Keratinocyte (primary cell): ENCODE data around the gene RC3H1. TPM values are rescaled to one million over a fixed set of nuclear protein-coding genes. Genes with fewer than 3 reads are reported as not detected.

Experiments
- DNase-seq: peaks from one replicate; pipeline ENCODE4 v3.0.0-alpha.2; 2011; ENCODE audit warnings: low read depth, missing footprints, low spot score
- FAIRE-seq: peaks from 2 replicates; lab custom pipeline; 2011; peaks lifted over from hg19 to GRCh38; lab: Jason Lieb, UNC
- H2AFZ ChIP-seq: 2 replicates; pipeline ENCODE4 v1.6.0; 2012; ENCODE audit warnings: low read length, control low read depth, inconsistent platforms; ENCODE audit not compliant: control insufficient read depth
- H3K27ac ChIP-seq: 2 replicates; pipeline ENCODE4 v1.5.1; 2011; ENCODE audit warnings: low read length; ENCODE audit not compliant: control insufficient read depth, insufficient read depth
- H3K27me3 ChIP-seq: 3 replicates; pipeline ENCODE4 v1.6.0; 2011; ENCODE audit warnings: low read length; ENCODE audit not compliant: control insufficient read depth, insufficient read depth; ENCODE audit errors: extremely low read depth
- H3K36me3 ChIP-seq, 2 experiments: 2 replicates in 1 of 2; 3 replicates in 1 of 2; pipeline ENCODE4 v1.5.1; 2011; ENCODE audit warnings: low read length in 2 of 2, mild to moderate bottlenecking in 1 of 2; ENCODE audit not compliant: control insufficient read depth in 2 of 2, insufficient read depth in 2 of 2; ENCODE audit errors: extremely low read depth in 1 of 2
- H3K4me1 ChIP-seq: 3 replicates; pipeline ENCODE4 v1.5.1; 2011; ENCODE audit warnings: low read length; ENCODE audit not compliant: control insufficient read depth, insufficient read depth; ENCODE audit errors: extremely low read depth
- H3K4me2 ChIP-seq: 3 replicates; pipeline ENCODE4 v1.6.0; 2011; ENCODE audit warnings: low read depth, low read length; ENCODE audit not compliant: control insufficient read depth, insufficient read depth; ENCODE audit errors: extremely low read depth
- H3K4me3 ChIP-seq, 3 experiments: fragments of 200-600 bp in 1 of 3; sonication (generic) in 1 of 3; 2 replicates in 2 of 3; 3 replicates in 1 of 3; pipeline ENCODE4 v1.5.1; 2011 to 2016; ENCODE audit warnings: low read length in 3 of 3, mild to moderate bottlenecking in 3 of 3, control low read depth in 2 of 3, inconsistent platforms in 1 of 3, low read depth in 1 of 3, mixed read lengths in 1 of 3, mixed run types in 1 of 3, moderate library complexity in 1 of 3; ENCODE audit not compliant: control insufficient read depth in 2 of 3, insufficient read depth in 2 of 3; ENCODE audit errors: extremely low read depth in 1 of 3
- H3K79me2 ChIP-seq: 2 replicates; pipeline ENCODE4 v1.6.0; 2012; ENCODE audit warnings: low read length; ENCODE audit not compliant: control insufficient read depth, insufficient read depth
- H3K9ac ChIP-seq: 3 replicates; pipeline ENCODE4 v1.6.0; 2011; ENCODE audit warnings: low read length; ENCODE audit not compliant: control insufficient read depth, insufficient read depth; ENCODE audit errors: extremely low read depth
- H3K9me1 ChIP-seq: 3 replicates; pipeline ENCODE4 v1.6.0; 2011; ENCODE audit warnings: low read length; ENCODE audit not compliant: control insufficient read depth, insufficient read depth; ENCODE audit errors: extremely low read depth
- H3K9me3 ChIP-seq: 2 replicates; pipeline ENCODE4 v1.5.1; 2012; ENCODE audit warnings: low read depth, low read length; ENCODE audit not compliant: control insufficient read depth
- H4K20me1 ChIP-seq: 3 replicates; pipeline ENCODE4 v1.6.0; 2011; ENCODE audit warnings: low read length; ENCODE audit not compliant: control insufficient read depth, insufficient read depth; ENCODE audit errors: extremely low read depth
- EZH2 ChIP-seq: IDR thresholded peaks from one replicate; pipeline ENCODE4 v1.6.1; 2012; ENCODE audit warnings: inconsistent platforms, mild to moderate bottlenecking, low read length, moderate library complexity
- dilution Hi-C: fragments of 300-500 bp; cut with MboI; formaldehyde crosslinking; loops from one replicate; pipeline ENCODE4 v1.7.0; 2020; ENCODE audit warnings: low sequenced_read_pairs; ENCODE audit not compliant: extremely low pct_ligation_motif_present
- polyA plus RNA-seq, 5 experiments: library from polyadenylated mRNA; depleted of rRNA in 3 of 5; stranded (reverse) in 3 of 5; stranded (forward) in 1 of 5; unstranded in 1 of 5; fragments of >200 nt; gene quantifications; 1 replicate in 1 of 5; 2 replicates in 3 of 5; 3 replicates in 1 of 5; pipeline versions ENCODE4 v1.2.1 to v1.2.3, GENCODE V29; 2011 to 2012; ENCODE audit warnings: missing spikeins in 2 of 5, low read depth in 1 of 5, low replicate concordance in 1 of 5
- TF ChIP-seq, protein P1 (sequence below), 3 experiments: IDR thresholded peaks in 1 of 3; conservative IDR thresholded peaks in 1 of 3; optimal IDR thresholded peaks in 1 of 3; 2 replicates in 2 of 3; 3 replicates in 1 of 3; pipeline versions ENCODE3 to v1.5.1; 2011; ENCODE audit warnings: low read length in 3 of 3, mild to moderate bottlenecking in 3 of 3, moderate library complexity in 2 of 3, control low read depth in 1 of 3, inconsistent platforms in 1 of 3; ENCODE audit not compliant: insufficient read depth in 2 of 3; ENCODE audit errors: extremely low read depth in 1 of 3

RC3H1 gene
- polyA plus RNA-seq, 1 donor (not counting 4 experiments of a cell fraction or from before 2014, with no cell fraction given): 10.4 TPM

DNA sequence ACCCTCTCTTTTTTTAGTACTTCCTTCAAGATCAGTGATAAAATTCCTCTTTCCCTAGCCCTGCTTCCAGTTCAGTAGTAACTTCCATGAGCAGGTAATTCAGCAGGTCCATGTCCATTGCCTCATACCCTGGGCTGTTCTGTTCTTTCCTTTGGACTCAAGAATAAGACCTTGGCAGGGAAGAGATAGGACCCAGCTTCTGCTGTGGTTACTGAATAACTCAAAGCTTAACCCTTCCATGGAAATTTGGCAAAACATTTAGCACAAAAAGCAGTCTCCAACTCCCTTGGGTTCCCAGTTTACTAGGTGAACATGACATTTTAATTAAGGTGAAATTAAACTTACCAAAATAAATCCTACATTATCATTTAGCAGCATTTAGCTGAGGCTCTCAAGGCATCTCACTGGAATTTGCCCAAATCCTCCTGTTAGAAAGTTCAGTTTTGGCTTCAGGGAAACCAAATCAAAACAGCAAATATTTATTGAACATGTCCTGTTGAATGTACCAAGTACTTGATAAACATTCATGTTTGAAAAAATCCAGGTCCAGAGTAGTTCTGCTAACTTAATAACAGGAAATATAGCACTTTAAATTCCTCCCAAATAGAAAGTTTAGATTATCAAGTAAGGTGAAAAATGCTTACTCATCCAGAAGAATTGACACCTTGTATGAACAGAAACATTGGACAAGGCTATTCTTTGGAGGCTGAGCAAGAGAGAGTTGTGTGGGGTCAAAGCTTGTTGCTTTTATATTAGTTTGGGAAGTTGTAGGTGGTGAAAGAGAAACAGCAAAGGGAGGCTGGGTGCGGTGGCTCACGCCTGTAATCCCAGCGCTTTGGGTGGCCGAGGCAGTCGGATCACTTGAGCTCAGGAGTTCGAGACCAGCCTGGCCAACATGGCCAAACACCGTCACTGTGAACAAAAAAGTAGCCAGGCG is 96.6 kb downstream of the RC3H1 start:
- Histone ChIP-seq H3K27ac (no peak overlapping the region), H3K79me2 (no peaks in the 10 kb centered on the region), H3K36me3 (no peaks in the 10 kb centered on the region), H2AFZ (no peak overlapping the region), H3K9me3 (no peaks in the 10 kb centered on the region), H3K27me3 (no peaks in the 10 kb centered on the region), H3K4me1 (no peaks in the 10 kb centered on the region), H3K4me2 (no peak overlapping the region), H3K9me1 (no peaks in the 10 kb centered on the region), H4K20me1 (no peaks in the 10 kb centered on the region), H3K9ac (no peak overlapping the region), H3K4me3 (no peak overlapping the region)
- no peak for TF ChIP-seq EZH2
- TF ChIP-seq, protein P1, sequence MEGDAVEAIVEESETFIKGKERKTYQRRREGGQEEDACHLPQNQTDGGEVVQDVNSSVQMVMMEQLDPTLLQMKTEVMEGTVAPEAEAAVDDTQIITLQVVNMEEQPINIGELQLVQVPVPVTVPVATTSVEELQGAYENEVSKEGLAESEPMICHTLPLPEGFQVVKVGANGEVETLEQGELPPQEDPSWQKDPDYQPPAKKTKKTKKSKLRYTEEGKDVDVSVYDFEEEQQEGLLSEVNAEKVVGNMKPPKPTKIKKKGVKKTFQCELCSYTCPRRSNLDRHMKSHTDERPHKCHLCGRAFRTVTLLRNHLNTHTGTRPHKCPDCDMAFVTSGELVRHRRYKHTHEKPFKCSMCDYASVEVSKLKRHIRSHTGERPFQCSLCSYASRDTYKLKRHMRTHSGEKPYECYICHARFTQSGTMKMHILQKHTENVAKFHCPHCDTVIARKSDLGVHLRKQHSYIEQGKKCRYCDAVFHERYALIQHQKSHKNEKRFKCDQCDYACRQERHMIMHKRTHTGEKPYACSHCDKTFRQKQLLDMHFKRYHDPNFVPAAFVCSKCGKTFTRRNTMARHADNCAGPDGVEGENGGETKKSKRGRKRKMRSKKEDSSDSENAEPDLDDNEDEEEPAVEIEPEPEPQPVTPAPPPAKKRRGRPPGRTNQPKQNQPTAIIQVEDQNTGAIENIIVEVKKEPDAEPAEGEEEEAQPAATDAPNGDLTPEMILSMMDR (optimal IDR thresholded peaks at IDR 0.05 in 1 of 3, IDR thresholded peaks at IDR 0.05 in 1 of 3, conservative IDR thresholded peaks at IDR 0.05 in 1 of 3; ENCODE audit: extremely low read depth in 1 of 3, insufficient read depth in 2 of 3, low read length in 3 of 3): no peak
- FAIRE-seq (no peak), DNase-seq (no peak)
- dilution Hi-C loops: no loop called here

DNA sequence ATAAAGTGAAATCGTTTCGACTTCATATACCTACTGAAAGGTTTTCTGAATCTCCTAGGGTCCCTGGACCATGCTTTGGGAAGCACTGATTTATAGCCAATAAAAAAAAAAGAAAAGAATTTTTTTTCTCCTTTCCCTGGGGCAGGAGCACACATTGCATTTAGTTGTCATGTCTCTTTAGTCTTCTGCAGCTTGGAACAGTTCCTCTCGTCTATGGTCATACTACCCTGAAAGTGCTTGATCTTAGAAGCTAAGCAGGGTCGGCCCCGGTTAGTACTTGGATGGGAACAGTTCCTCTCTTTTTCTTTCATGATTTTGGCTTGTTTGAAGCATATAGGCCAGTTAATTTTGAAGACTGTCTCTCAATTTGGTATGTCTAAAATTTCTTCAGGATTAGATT is 101.3 kb downstream of the RC3H1 start:
- FAIRE-seq (no peak), DNase-seq (no peak)
- no peaks in the 10 kb centered on the region for H3K9me3 ChIP-seq
- H2AFZ ChIP-seq: no peak overlapping the region
- H3K36me3 ChIP-seq: no peaks in the 10 kb centered on the region
- TF ChIP-seq, protein P1 (optimal IDR thresholded peaks at IDR 0.05 in 1 of 3, IDR thresholded peaks at IDR 0.05 in 1 of 3, conservative IDR thresholded peaks at IDR 0.05 in 1 of 3; ENCODE audit: extremely low read depth in 1 of 3, insufficient read depth in 2 of 3, low read length in 3 of 3): no peak
- no peak overlapping the region for H3K4me3 ChIP-seq
- H3K27me3 ChIP-seq: no peaks in the 10 kb centered on the region
- H3K9me1 ChIP-seq: no peaks in the 10 kb centered on the region
- dilution Hi-C loops: no loop called here
- H3K79me2 ChIP-seq: no peaks in the 10 kb centered on the region
- H3K27ac ChIP-seq: no peak overlapping the region
- no peaks in the 10 kb centered on the region for H3K4me1 ChIP-seq
- no peaks in the 10 kb centered on the region for H4K20me1 ChIP-seq
- H3K4me2 ChIP-seq: no peak overlapping the region
- H3K9ac ChIP-seq: no peak overlapping the region
